Measurements from ENCODE around the gene C22orf42.

DNA sequence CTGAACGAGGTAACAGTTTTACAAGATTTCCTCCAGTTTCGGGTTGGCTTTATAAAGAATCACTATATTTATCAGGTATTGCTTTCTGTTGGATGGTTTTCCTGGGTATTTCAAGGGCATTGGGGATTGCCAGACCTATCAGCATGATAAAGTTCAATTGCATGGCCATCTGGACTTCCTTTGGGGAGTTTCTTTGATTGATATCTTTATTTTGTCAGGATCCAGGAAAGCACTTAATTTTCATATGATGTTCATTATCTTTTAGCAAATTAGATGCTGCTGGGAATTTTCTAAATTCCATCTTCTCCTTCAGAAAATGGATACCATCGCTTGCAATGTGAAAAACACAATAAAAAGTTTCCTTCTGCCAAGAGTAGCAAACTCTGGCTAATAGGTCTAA lies 24.5 kb upstream of the C22orf42 start:
- TF ChIP-seq, protein P1, sequence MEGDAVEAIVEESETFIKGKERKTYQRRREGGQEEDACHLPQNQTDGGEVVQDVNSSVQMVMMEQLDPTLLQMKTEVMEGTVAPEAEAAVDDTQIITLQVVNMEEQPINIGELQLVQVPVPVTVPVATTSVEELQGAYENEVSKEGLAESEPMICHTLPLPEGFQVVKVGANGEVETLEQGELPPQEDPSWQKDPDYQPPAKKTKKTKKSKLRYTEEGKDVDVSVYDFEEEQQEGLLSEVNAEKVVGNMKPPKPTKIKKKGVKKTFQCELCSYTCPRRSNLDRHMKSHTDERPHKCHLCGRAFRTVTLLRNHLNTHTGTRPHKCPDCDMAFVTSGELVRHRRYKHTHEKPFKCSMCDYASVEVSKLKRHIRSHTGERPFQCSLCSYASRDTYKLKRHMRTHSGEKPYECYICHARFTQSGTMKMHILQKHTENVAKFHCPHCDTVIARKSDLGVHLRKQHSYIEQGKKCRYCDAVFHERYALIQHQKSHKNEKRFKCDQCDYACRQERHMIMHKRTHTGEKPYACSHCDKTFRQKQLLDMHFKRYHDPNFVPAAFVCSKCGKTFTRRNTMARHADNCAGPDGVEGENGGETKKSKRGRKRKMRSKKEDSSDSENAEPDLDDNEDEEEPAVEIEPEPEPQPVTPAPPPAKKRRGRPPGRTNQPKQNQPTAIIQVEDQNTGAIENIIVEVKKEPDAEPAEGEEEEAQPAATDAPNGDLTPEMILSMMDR (IDR thresholded peaks at IDR 0.05), result no peak
- no peak for TF ChIP-seq EZH2 (IDR thresholded peaks at IDR 0.05; ENCODE audit: borderline replicate concordance, insufficient read depth, low read depth, low read length, poor library complexity, severe bottlenecking)
